T1000 (cell line): ENCODE measurements around the gene ADGRG2.
"Not testable (repeated sequence)": the region's sequence is repeated elsewhere in the genome, so short reads cannot be mapped to it uniquely, and the experiment has no call there.

Experiments
- DNase-seq: peaks from one replicate; lab custom pipeline; 2025; ENCODE audit warnings: mixed read lengths; lab: John Stamatoyannopoulos, UW

The ADGRG2 gene

DNA sequence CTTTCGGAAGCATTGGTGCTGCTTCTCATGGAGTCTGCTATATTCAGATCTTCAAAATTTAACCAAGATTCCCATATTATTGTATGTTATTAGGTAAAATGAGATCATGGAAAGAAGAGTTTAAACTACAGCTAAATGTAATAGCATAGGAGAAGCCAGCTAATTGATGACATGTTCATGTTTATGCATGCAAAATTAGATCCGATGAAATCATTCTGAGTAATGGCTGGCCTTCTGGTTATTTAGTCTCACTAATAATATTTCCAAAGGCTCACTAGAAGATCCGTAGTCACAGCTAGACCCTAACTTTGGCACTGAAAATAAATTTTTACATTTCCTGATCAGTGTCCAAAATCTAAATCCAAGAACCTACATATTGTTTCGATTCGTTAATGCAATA is 118.5 kb downstream of the ADGRG2 start:
- DNase-seq, result no peak

DNA sequence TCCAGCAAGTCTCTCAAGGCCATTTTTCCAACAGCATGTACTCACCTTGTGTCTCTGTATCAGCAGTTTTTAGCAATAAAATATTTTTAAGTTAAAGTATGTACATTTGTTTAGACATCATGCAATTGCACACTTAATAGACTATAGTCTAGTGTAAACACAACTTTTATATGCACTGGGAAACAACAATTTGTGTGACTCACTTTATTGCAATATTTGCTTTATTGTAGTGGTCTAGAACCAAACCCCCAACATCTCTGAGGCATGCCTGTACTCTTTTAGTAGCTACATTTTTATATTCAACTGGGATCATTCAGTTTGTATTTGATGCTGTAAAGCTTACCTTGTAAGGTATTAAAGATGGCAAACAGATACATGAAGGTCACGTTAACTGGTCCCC is 123.6 kb downstream of the ADGRG2 start:
- no peak for DNase-seq

DNA sequence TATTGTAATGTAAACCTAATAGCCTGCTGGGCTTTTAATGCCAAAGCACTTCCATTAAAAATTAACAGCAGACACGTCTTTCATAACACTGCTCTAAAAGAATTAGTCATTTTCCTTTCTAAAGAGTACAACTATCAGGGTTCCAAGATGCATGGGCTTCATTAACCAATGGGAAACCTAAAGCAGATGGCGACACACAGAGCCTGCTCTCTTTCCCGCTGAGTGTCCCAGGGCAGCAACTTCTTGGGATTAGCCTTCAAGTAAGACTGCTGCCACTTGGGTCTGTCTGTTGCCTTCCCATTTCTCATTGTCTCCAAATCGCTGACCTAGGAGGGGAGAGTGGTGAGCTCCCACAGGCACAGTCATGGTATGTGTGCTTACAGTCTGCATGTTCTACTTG is 124.4 kb downstream of the ADGRG2 start:
- no peak for DNase-seq

DNA sequence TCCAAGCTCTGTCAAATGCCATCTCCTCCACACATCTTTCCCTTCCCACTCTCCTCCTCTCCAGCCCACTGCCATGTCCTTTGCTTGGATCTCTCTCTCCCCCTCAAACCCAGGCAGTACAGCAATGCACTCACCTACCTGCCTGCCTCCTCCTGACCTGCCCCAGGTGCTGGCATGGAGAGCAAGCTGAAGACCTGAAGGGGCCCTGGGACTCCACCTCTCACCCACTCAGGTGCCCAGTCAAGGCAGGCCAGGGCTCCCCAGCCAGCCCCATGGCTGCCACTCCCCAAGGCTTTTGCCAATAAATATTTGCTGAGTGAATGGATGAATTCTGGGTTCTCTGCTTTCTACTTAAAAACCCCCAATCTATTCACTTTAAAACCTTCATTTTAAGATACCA is 125.7 kb downstream of the ADGRG2 start:
- DNase-seq, result no peak

DNA sequence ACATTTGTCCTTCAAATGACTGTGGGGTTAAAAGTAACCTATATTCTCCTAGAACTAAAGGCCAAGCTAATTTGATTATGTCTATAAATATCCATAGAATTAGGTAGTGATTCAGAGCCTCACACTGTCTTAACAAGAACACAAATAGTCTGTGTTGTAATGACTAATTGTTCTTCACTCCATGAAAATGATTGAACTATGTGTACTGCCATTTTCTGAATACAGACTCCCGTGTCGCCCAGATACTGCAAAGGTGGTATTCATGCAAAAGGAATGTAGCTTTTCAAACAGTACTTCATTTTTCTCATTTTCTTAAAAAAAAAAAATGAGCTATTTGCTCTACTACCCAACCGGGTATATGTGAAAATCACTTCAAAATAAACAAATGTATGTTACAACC is 127.0 kb downstream of the ADGRG2 start:
- DNase-seq, result no peak

DNA sequence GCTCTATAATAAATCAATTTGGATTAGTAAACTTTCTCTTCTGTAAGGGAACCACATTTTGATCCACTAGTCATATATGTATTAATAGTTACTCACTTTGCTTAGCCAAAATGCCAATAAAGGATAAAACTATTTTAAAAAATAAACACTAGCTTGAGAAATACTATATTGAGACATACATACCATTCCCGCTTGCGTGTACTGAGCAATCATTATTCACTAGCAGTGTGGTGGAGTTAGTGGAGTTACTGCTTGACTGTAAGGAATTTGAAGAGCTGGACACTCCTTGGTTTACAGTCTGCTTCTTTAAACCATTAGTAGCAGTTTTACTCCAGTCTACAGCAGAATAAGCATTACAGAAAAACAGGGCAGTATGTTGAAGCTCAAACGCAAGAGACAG is 127.6 kb downstream of the ADGRG2 start:
- peak; percentile 0 for DNase-seq

DNA sequence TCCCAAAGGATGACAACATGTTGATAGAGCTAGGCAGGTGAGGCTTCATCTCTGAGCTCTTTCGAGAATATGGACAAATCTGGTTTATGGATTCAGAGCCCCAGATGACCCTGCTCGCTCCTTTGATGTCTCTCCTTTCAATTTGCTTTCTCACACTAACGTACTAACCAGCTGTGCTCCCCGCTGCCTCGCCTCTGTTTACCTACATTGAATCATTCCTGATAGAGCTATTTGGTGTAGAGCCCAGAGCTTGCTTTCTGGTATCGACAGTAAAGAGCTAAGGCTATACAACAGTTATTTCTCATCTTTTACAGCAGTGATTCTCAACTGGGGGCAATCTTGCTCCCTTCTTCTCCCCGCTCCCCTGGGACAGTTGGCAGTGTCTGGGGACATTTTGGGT is 129.4 kb downstream of the ADGRG2 start:
- no peak for DNase-seq

DNA sequence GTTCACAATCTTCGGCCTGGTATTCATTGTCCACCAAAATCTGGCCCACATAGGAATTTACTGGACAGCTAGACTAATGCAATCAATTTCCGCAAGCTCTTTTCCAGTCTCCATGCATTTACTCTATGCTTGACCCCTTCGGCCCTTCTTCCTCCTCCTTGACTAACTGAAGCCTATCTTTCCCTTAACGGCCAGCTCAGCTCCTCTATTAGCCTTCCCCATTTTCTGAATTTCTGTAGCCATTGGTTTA is 137.2 kb downstream of the ADGRG2 start:
- no peak for DNase-seq

DNA sequence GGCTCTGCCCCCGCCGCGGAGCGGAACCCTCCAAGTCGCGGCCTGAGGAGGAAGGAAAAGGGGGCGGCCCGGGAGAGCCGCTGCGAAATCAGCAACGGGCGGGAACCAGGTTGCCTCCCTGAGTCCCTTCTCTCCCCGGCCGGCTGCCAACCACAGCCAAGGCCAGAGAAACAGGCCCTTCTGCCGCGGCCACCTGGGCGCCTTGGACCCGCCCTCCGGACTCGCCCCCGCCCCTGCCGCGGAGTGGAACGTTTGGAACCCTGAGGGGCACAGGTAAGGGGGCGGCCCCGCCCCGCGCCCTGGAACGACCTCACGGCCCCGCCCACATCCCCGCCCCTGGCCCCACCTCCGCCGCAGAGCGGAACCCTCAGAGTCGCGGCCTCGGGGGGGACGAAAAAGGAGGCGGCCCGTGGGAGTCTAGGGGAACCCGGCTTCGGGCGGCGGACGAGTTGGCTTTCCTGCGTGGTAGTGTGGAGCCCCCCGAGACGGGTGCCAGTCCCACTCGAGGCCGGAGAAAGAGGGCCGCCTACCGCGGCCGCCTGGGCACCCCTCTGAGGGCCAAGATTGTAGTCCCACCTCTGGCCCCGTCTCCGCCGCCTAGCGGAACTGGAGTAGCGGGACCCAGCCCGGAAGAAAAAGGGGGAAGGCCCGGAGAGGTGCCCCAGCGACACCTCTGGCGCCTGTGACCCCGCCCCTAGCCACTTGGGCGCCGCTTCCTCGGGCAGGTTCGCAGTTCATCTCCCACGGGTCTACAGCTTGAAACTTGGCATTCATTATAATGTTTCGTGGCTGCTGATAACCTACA is 137.7 kb downstream of the ADGRG2 start:
- DNase-seq, result peak; percentile 52

DNA sequence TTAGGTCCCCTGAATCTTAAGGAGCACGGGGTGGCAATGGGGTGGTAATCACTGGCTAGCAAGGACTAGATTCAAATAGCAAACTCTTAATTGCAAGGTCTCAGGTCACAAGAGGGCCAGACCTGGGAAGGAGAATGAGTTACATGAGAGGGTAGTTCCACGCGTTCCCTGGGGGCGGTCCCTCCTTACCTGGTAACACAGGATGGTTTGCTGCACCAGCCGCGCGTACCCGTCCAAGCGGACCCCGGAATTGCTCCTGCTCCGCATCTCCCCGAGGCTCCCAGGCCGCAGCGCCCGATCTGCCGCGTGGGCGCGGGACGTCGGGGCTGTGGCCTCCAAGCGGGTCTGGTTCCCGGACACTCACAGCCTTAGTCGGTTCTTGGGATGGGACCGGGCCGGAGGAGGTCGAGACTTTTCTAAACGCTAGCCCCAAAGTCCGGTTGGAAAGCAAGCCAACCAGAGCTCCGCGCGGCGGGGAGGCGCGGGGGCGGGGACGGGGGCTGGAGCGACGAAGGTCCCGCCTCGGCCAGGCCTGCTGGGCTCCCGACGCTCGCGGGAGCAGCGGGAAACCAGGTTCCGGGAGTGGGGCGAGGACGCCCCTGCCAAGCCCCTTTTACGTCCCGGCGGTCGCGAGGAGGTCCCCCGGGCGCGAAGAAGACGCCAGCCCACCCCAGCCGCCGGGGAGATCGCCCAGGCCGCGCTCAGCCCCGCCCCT is 138.4 kb downstream of the ADGRG2 start, which contains the start of gene PHKA2:
Gene PHKA2, minus strand, starts transcription at position 449 of the 715 bp plus-strand sequence. Its CDS starts 182 bp downstream, at position 267.
- peak; percentile 46 for DNase-seq

DNA sequence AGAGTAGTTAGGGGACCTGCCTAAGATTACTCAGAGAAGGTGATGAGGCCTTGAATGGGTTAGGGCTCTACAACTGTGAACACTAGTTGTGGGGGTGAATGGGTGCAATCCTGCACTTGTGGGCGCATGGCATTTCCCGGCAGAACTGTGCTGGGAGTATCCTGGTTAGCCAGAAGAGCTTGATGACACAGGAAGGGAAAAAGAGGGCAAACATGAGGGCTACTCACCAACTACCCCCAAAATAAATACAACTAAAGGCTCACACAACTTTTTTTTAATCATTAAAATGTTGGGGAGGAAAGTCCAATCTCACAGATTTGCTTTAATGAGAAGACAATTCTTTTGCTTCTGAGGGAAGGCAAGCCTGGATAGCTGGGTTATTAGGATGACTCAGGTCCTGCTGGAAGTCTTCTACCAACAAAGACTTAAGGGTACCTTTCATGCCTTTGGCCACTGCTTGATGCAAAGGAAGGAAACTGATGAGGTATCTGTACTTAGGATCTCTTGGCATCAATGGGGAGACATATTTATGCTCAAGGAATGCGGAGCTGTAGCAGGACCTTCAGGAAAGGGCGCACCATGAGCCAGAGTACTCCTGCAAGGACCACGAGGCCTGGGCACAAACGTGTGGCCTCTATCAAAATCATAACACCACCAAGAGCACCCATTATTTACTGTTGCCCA is 141.0 kb downstream of the ADGRG2 start:
- no peak for DNase-seq

DNA sequence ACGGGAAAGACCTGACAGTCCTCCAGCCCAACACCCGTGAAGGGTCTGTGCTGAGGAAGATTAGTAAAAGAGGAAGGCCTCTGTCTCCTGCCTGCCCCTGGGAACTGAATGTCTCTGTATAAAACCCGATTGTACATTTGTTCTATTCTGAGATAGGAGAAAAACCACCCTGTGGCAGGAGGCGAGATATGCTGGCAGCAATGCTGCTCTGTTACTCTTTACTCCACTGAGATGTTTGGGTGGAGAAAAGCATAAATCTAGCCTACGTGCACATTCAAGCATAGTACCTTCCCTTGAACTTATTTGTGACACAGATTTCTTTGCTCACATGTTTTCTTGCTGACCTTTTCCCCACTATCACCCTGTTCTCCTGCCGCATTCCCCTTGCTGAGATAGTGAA is 142.0 kb downstream of the ADGRG2 start:
- not testable (repeated sequence) for DNase-seq

DNA sequence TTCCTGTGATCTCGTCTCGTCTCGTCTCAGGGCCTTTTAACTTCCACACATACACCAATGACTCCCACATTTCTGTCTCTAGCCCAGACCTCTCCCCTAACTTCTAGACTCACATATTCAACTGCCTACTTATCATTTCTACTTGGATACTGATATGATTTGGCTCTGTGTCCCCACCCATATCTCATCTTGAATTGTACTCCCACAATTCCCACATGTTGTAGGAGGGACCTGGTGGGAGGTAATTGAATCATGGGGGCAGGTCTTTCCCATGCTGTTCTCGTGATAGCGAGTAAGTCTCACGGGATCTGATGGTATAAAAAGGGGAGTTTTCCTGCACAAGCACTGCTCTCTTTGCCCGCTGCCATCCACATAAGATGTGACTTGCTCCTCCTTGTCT is 147.3 kb downstream of the ADGRG2 start:
- DNase-seq, result no peak

DNA sequence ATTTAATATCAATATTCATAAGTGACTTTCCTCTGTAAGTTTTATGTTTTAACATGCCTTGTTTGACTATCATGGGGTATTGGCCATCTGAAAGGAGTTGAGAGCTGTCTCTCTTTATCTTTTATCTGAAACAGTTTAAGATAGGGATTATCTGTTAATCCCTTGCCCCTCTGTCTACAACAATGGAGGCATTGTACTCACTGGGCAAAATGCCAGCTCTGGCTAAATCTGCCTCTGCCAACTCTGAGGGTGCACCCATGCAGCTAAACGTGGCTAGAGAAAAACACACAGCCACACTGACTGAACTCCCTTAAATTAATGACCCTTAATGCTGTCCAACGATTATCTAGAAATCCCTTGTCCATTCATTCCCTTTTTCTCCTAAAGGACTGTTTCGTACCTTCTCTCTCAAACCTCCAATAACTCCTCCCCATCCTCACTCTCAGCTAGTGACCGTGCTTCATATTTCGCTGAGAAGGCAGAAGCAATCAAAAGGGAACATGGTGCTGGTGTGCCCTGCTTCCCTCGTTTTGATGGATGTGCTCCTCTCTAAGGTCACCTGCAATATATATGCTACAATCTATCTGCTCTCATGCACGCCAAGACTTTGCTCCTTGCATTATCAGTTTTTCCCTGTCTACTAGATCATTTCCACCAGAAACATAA is 148.6 kb downstream of the ADGRG2 start:
- DNase-seq, result no peak

DNA sequence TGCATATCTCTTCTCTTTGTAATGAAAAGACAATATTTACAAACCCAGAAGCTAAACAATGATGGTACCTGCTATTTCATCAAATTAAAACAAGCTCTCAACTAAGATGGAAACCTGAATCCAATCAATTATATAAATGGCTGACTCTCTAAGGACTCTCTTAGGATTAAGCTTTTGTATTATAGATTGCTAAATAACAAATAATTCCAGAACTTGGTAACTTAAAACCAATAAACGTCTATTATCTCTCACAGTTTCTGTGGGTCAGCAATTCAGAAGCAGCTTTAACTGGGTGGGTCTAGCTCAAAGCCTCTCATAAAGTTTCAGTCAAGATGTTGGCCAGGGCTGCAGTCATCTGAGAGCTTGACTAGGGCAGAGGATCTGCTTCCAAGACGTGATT is 150.8 kb downstream of the ADGRG2 start:
- no peak for DNase-seq

DNA sequence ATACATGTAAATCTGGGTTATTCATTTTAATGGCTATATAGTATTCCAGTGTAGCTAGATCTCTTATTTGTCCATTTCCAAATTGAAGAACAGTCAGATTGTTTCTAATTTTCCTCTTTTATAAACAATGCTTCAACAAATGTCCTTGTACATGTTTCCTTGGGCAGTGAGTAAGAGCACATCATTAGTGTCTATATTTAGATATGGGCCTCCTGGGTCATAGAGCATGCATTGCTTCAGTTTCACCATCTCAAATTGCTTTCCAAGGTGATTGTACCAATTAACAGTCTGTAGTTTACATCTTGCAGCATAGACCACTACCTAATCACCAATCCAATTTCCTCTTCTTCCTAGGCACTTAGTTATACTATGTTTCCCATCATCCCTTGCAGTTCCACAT is 151.8 kb downstream of the ADGRG2 start:
- DNase-seq, result no peak

DNA sequence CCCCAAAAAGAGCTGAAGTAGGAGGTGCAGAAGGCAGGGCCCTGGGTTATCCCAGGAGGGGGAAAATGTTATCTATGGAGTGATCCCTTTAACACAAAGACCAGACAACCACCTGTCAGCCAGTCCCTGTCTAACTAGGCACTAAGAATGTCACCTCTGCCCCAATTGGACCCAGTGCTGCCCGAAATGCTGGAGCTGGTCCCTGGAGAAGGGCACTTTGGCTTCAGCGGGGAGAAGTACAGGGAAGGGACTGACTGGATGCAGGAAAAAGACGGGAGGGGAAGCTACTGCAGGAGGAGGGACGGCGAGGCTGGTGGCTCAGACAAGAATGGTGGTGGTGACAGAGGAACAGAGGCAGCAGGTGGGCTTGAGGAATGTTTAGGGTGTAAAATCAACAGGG is 155.6 kb downstream of the ADGRG2 start:
- DNase-seq, result no peak

DNA sequence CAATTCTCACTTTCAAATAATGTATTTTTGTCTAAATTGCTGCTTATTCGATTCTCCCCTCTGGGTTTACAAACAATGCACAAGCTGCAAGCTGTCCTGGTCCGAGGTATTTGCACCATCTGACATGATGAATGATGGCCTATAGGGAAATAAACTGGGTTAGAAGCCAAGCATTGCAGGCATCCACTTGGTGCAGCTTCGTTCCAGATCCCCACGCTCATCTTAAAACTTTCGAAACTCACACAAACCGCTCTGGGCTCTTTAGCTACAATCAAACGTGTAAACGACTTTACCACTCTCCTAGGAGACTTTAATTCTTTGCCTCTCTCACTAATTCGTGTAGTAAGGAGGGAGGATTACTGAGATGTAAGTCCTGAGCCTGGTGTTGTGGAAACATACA is 157.4 kb downstream of the ADGRG2 start:
- no peak for DNase-seq

DNA sequence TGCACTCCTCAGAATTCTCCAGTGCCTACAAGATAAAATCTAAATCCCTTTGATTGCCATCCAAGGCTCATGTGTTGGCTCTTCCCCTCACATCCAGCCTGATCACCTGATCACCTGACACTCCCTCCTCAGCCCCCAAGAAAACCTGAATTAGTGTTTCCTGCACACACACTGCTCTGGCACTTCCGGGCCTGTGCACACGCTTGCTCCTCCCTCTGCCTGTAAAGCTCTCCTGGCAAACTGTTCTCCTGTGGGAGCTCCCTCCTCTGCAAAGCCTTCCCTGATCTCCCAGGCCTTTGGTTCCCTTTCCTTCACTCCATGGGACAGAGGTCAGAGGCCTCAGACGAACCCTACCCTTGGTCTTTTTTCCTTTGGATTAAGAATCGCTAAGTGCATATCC is 158.2 kb downstream of the ADGRG2 start:
- no peak for DNase-seq

DNA sequence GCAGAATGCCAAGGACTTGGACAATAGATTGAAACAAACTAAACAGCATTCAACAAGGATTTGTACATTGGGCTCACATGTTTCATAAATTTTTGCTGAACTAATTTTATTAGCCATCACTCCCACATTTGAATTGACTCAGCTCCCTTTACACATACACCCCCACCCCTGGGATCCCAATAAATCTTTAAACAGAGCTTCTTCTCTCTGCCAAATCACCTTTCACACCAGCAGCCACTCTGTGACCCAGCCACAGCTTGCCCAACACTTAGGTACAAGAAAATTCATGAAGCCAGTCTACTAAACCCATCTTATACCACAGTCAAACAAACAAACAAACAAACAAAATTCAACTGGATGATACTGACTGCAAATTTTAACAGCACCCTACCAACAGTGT is 159.9 kb downstream of the ADGRG2 start:
- no peak for DNase-seq

DNA sequence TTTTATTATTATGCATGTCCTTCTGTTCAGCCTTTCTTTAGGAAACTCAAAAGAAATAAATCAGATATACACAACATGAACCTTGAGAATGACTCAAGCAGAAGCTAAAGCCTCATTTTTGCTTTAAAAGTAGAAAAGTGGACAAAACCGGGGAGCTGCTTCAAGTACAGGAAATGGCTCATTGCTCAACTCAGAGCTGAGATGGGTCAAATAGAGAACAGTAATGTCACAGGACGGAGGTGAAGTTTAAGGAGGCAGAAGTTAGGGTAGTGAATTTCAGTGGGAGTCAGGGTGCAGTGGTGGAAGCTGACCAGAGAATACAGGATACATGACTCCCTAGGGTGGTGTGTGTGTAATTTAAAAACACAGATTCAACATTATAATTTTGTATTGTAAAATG is 160.6 kb downstream of the ADGRG2 start:
- no peak for DNase-seq

DNA sequence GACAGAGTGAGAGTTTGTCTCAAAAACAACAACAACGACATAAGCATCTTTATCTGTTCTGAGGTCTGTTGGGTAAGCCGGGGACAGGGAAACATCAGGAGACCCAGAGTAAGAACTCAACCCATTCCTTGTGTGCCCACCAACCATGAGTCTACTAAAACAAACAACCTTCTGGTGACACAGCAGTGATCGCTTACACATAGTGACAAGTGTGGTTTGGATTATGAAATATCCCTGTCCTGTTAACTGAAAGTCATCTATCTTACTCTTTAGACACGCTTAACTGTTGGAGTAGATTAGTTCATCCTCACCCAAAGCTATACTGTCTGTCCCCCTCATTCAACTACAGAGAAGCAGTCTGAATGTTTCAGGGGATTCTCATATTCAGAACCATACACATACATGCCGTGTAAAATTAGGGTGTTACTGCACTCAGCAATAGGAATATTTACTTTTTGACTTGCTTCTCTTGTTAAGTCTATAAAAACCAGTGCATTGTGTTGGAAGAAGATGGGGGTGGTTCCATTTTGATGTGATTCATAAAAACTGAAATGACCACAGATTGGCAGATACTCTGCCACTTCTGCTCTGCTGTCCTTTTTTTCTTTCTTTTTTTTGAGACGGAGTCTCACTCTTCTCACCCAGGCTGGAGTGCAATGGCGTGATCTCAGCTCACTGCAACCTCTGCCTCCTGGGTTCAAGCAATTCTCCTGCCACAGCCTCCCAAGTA is 165.8 kb downstream of the ADGRG2 start:
- DNase-seq, result no peak
